HG02642 (cell line): ENCODE data around the gene SLK.

ENCODE experiments used
- ATAC-seq: cut with Tn5 transposase; IDR thresholded peaks from one replicate; pipeline ENCODE4 v1.9.1; 2021; ENCODE audit warnings: mild to moderate bottlenecking; ENCODE audit not compliant: unreplicated experiment, poor library complexity

Gene SLK

GRCh38 chr10:104045151-104046089 is 78.5 kb downstream of the SLK start:
- ATAC-seq: no peak

- ATAC-seq: no peak
These were observed 79.7 kb downstream of the SLK start for GRCh38 chr10:104046651-104047050.

GRCh38 chr10:104049504-104050250 is 82.7 kb downstream of the SLK start:
- no peak for ATAC-seq

- no peak for ATAC-seq
These were observed 85.5 kb downstream of the SLK start for GRCh38 chr10:104052431-104052830.

GRCh38 chr10:104053201-104053600 is 86.3 kb downstream of the SLK start:
- ATAC-seq: no peak

- ATAC-seq: no peak
These were observed 87.5 kb downstream of the SLK start for GRCh38 chr10:104054430-104054829.

GRCh38 chr10:104056619-104057273 is 89.8 kb downstream of the SLK start:
- no peak for ATAC-seq

- ATAC-seq: no peak
These were observed 90.8 kb downstream of the SLK start for GRCh38 chr10:104057717-104058116.

GRCh38 chr10:104059364-104059763 is 92.4 kb downstream of the SLK start:
- no peak for ATAC-seq

GRCh38 chr10:104061196-104061595 is 94.3 kb downstream of the SLK start:
- ATAC-seq: no peak

- no peak for ATAC-seq
These were observed 98.8 kb downstream of the SLK start for GRCh38 chr10:104065748-104066147.

- ATAC-seq: no peak
These were observed 100.0 kb downstream of the SLK start for GRCh38 chr10:104066945-104067344.

GRCh38 chr10:104067525-104067924 is 100.6 kb downstream of the SLK start:
- ATAC-seq: no peak

GRCh38 chr10:104069613-104070012 is 102.7 kb downstream of the SLK start:
- ATAC-seq: no peak

- ATAC-seq: no peak
These were observed 105.8 kb downstream of the SLK start for GRCh38 chr10:104072786-104073185.

GRCh38 chr10:104074505-104074904 is 107.6 kb downstream of the SLK start:
- no peak for ATAC-seq

- ATAC-seq: no peak
These were observed 109.8 kb downstream of the SLK start for GRCh38 chr10:104076743-104077160.

- no peak for ATAC-seq
These were observed 110.3 kb downstream of the SLK start for GRCh38 chr10:104077247-104077646.

GRCh38 chr10:104077663-104078151 is 110.8 kb downstream of the SLK start:
- ATAC-seq: no peak
